ENCODE measurements around the gene TRIM29.
"Not testable (repeated sequence)": the region's sequence is repeated elsewhere in the genome, so short reads cannot be mapped to it uniquely, and the experiment has no call there.

Gene TRIM29

GRCh38 chr11:120137611-120138521 is at the start of gene TRIM29:
TSS of gene TRIM29 (minus strand) at chr11:120138113. CDS start at chr11:120138031, 82 bp downstream.
- in situ Hi-C loops (cut with MboI; ENCODE audit: low sequenced_read_pairs): no loop called here

- in situ Hi-C loops (cut with MboI; ENCODE audit: low sequenced_read_pairs): no loop called here
These were observed 49.1 kb upstream of the TRIM29 start for GRCh38 chr11:120186774-120187591.

GRCh38 chr11:120186456-120186773 is 48.5 kb upstream of the TRIM29 start:
- in situ Hi-C loops (cut with MboI; ENCODE audit: low sequenced_read_pairs): no loop called here

- in situ Hi-C loops (cut with MboI; ENCODE audit: low sequenced_read_pairs): no loop called here
These were observed 48.0 kb upstream of the TRIM29 start for GRCh38 chr11:120185706-120186455.

GRCh38 chr11:120184946-120185705 is 47.2 kb upstream of the TRIM29 start:
- in situ Hi-C loops (cut with MboI; ENCODE audit: low sequenced_read_pairs): no loop called here

- in situ Hi-C loops (cut with MboI; ENCODE audit: low sequenced_read_pairs): no loop called here
These were observed 46.5 kb upstream of the TRIM29 start for GRCh38 chr11:120184371-120184945.

- in situ Hi-C loops (cut with MboI; ENCODE audit: low sequenced_read_pairs): no loop called here
These were observed 45.8 kb upstream of the TRIM29 start for GRCh38 chr11:120183701-120184141.

GRCh38 chr11:120182790-120183491 is 45.0 kb upstream of the TRIM29 start:
- in situ Hi-C loops (cut with MboI; ENCODE audit: low sequenced_read_pairs): no loop called here

GRCh38 chr11:120182372-120182771 is 44.5 kb upstream of the TRIM29 start:
- in situ Hi-C loops (cut with MboI; ENCODE audit: low sequenced_read_pairs): no loop called here

GRCh38 chr11:120181376-120181975 is 43.6 kb upstream of the TRIM29 start:
- in situ Hi-C loops (cut with MboI; ENCODE audit: low sequenced_read_pairs): no loop called here

GRCh38 chr11:120180551-120181232 is 42.8 kb upstream of the TRIM29 start:
- in situ Hi-C loops (cut with MboI; ENCODE audit: low sequenced_read_pairs): no loop called here

- in situ Hi-C loops (cut with MboI; ENCODE audit: low sequenced_read_pairs): not testable (repeated sequence)
These were observed 42.1 kb upstream of the TRIM29 start for GRCh38 chr11:120180063-120180462.

GRCh38 chr11:120179057-120179672 is 41.3 kb upstream of the TRIM29 start:
- in situ Hi-C loops (cut with MboI; ENCODE audit: low sequenced_read_pairs): loop anchor here (10.0 kb wide), 1 partner anchor 126 kb away; no protein-coding TSS in a partner anchor

- in situ Hi-C loops (cut with MboI; ENCODE audit: low sequenced_read_pairs): loop anchor here (10.0 kb wide), 1 partner anchor 126 kb away; no protein-coding TSS in a partner anchor
These were observed 40.7 kb upstream of the TRIM29 start for GRCh38 chr11:120178561-120179056.

GRCh38 chr11:120174866-120175265 is 37.0 kb upstream of the TRIM29 start:
- in situ Hi-C loops (cut with MboI; ENCODE audit: low sequenced_read_pairs): loop anchor here (5.0 to 10.0 kb wide), 2 partner anchors 52 to 130 kb away; no protein-coding TSS in a partner anchor

GRCh38 chr11:120173807-120174206 is 35.9 kb upstream of the TRIM29 start:
- in situ Hi-C loops (cut with MboI; ENCODE audit: low sequenced_read_pairs): loop anchor here (5.0 to 10.0 kb wide), 2 partner anchors 53 to 131 kb away; no protein-coding TSS in a partner anchor

- in situ Hi-C loops (cut with MboI; ENCODE audit: low sequenced_read_pairs): loop anchor here (5.0 to 10.0 kb wide), 2 partner anchors 54 to 132 kb away; no protein-coding TSS in a partner anchor
These were observed 35.2 kb upstream of the TRIM29 start for GRCh38 chr11:120173019-120173705.
